GM23338 (cell line): ENCODE results near the gene MNX1. TPM values are rescaled to one million over a fixed set of nuclear protein-coding genes. Genes with fewer than 3 reads are reported as not detected.

Experiments used
- ATAC-seq: fragments of 200-7000 bp; cut with Tn5 transposase; 3 replicates; pipeline ENCODE4 v1.9.1; 2020
- DNase-seq: peaks from one replicate; pipeline ENCODE4 v3.0.0-alpha.2; 2015; ENCODE audit warnings: low spot score
- H2AFZ ChIP-seq: fragments of 200-600 bp; sonication (generic); 2 replicates; pipeline ENCODE4 v1.8.0; 2016; ENCODE audit warnings: antibody characterized with exemption, mild to moderate bottlenecking, moderate library complexity
- H3F3A ChIP-seq: fragments of 200-600 bp; sonication (generic); replicated peaks from 2 replicates; pipeline ENCODE4 v1.8.0; 2017; ENCODE audit warnings: antibody characterized with exemption, mixed run types, low read depth
- H3K27ac ChIP-seq: fragments of 200-600 bp; sonication (generic); 2 replicates; pipeline ENCODE4 v1.6.1; 2016; ENCODE audit warnings: low read depth
- H3K27me3 ChIP-seq: fragments of 200-600 bp; sonication (generic); 2 replicates; pipeline ENCODE4 v1.8.0; 2016; ENCODE audit warnings: mild to moderate bottlenecking, mixed run types, moderate library complexity; ENCODE audit not compliant: insufficient read depth
- H3K36me3 ChIP-seq: fragments of 200-600 bp; sonication (generic); 2 replicates; pipeline ENCODE4 v1.8.0; 2016; ENCODE audit warnings: mild to moderate bottlenecking; ENCODE audit not compliant: insufficient read depth
- H3K4me1 ChIP-seq: fragments of 200-600 bp; sonication (generic); 2 replicates; pipeline ENCODE4 v1.8.0; 2016; ENCODE audit warnings: mild to moderate bottlenecking, moderate library complexity; ENCODE audit not compliant: insufficient read depth
- H3K4me2 ChIP-seq: fragments of 200-600 bp; sonication (generic); 2 replicates; pipeline ENCODE4 v1.7.1; 2017; ENCODE audit warnings: mixed run types
- H3K4me3 ChIP-seq: fragments of 200-600 bp; sonication (generic); 2 replicates; pipeline ENCODE4 v1.6.1; 2016; ENCODE audit warnings: mixed run types
- H3K79me2 ChIP-seq: fragments of 200-600 bp; sonication (generic); replicated peaks from 2 replicates; pipeline ENCODE4 v1.8.0; 2017; ENCODE audit warnings: mild to moderate bottlenecking; ENCODE audit not compliant: insufficient read depth
- H3K9me2 ChIP-seq: fragments of 200-600 bp; sonication (generic); 2 replicates; pipeline ENCODE4 v1.8.0; 2017; ENCODE audit not compliant: insufficient read depth
- H4K20me1 ChIP-seq: fragments of 200-600 bp; sonication (generic); replicated peaks from 2 replicates; pipeline ENCODE4 v1.8.0; 2017; ENCODE audit warnings: mild to moderate bottlenecking; ENCODE audit not compliant: insufficient read depth
- H3K27ac Mint-ChIP-seq: 2 replicates; pipeline ENCODE4 v1.8.0; 2020; ENCODE audit warnings: inconsistent platforms, mild to moderate bottlenecking, moderate library complexity, mixed read lengths
- H3K27me3 Mint-ChIP-seq: 3 replicates; pipeline ENCODE4 v1.8.0; 2022; ENCODE audit warnings: low read depth, mild to moderate bottlenecking, moderate library complexity, mixed read lengths, inconsistent platforms; ENCODE audit not compliant: insufficient read depth, poor library complexity
- H3K36me3 Mint-ChIP-seq: 3 replicates; pipeline ENCODE4 v1.8.0; 2021; ENCODE audit warnings: low read depth, mild to moderate bottlenecking, inconsistent platforms, moderate library complexity, mixed read lengths
- H3K4me1 Mint-ChIP-seq: 3 replicates; pipeline ENCODE4 v1.8.0; 2020; ENCODE audit warnings: mild to moderate bottlenecking, inconsistent platforms, mixed read lengths
- H3K4me3 Mint-ChIP-seq: 3 replicates; pipeline ENCODE4 v1.8.0; 2021; ENCODE audit warnings: moderate library complexity, mild to moderate bottlenecking, inconsistent platforms, mixed read lengths
- H3K9me3 Mint-ChIP-seq: 3 replicates; pipeline ENCODE4 v1.8.0; 2020; ENCODE audit warnings: moderate library complexity, mild to moderate bottlenecking, inconsistent platforms, mixed read lengths
- CTCF ChIP-seq, 2 experiments: fragments of 200-600 bp in 1 of 2; sonication (generic) in 1 of 2; conservative IDR thresholded peaks; 2 replicates each; pipeline versions ENCODE4 v1.5.1 to v1.6.1; 2016 to 2017; ENCODE audit warnings: antibody characterized with exemption in 2 of 2, low read depth in 2 of 2, mild to moderate bottlenecking in 2 of 2, moderate library complexity in 1 of 2
- EZH2 ChIP-seq: fragments of 200-600 bp; sonication (generic); IDR thresholded peaks from one replicate; pipeline ENCODE4 v1.8.0; 2017; ENCODE audit warnings: antibody characterized with exemption, mild to moderate bottlenecking, low read depth; ENCODE audit not compliant: unreplicated experiment
- EZH2phosphoT487 ChIP-seq: fragments of 200-600 bp; sonication (generic); IDR thresholded peaks from one replicate; pipeline ENCODE4 v1.8.1; 2018; ENCODE audit warnings: antibody characterized with exemption; ENCODE audit not compliant: unreplicated experiment
- NANOG ChIP-seq: IDR thresholded peaks from 2 replicates; pipeline ENCODE4 v1.6.1; 2016; ENCODE audit warnings: antibody characterized with exemption, borderline replicate concordance
- REST ChIP-seq: IDR thresholded peaks from one replicate; pipeline ENCODE4 v1.6.1; 2018; ENCODE audit warnings: antibody characterized with exemption; ENCODE audit not compliant: unreplicated experiment
- STAT1 ChIP-seq: IDR thresholded peaks from one replicate; pipeline ENCODE4 v1.6.1; 2016; ENCODE audit warnings: antibody characterized with exemption; ENCODE audit not compliant: unreplicated experiment
- ZNF114 ChIP-seq: fragments of 250-450 bp; sonication (Bioruptor Pico); IDR thresholded peaks from 2 replicates; pipeline ENCODE4 v1.5.0; 2020; ENCODE audit warnings: mild to moderate bottlenecking, moderate library complexity
- ZNF331 ChIP-seq: fragments of 250-450 bp; sonication (Bioruptor Pico); IDR thresholded peaks from 2 replicates; pipeline ENCODE4 v1.5.0; 2020; ENCODE audit warnings: low read depth, mild to moderate bottlenecking, moderate library complexity
- ZNF462 ChIP-seq: fragments of 250-450 bp; sonication (Bioruptor Pico); IDR thresholded peaks from 2 replicates; pipeline ENCODE4 v1.5.0; 2020; ENCODE audit warnings: mild to moderate bottlenecking, moderate library complexity
- polyA plus RNA-seq: library from polyadenylated mRNA; unstranded; fragments of >200 nt; fragmentation: Nextera tagmentation; extraction: Ambion mirVana; gene quantifications from 2 replicates; pipeline ENCODE4 v1.2.1, GENCODE V29; 2016
- total RNA-seq: library from RNA; depleted of rRNA; stranded (reverse); fragments of >200 nt; shearing (Covaris generic); gene quantifications from 2 replicates; pipeline ENCODE4 v1.2.3, GENCODE V29; 2014
- TF ChIP-seq, protein P1 (sequence below): IDR thresholded peaks from 2 replicates; pipeline ENCODE4 v1.6.1; 2016; ENCODE audit warnings: antibody characterized with exemption

Gene MNX1
- total and polyA plus RNA-seq, 2 experiments from 2014 or later, result 0.14 to 0.24 TPM

GRCh38 chr7:157035302-157035701, 24.8 kb upstream of the MNX1 start:
- H3K27me3 ChIP-seq, result no peaks in the 10 kb centered on the region
- no peak overlapping the region for H3K27ac ChIP-seq
- H3K9me2 ChIP-seq, result no peaks in the 10 kb centered on the region
- Mint-ChIP-seq H3K9me3 (peaks cover 3% of the 10 kb centered on the region), H3K4me3 (no peak overlapping the region), H3K36me3 (no peaks in the 10 kb centered on the region), H3K4me1 (no peaks in the 10 kb centered on the region), H3K27ac (no peak overlapping the region), H3K27me3 (peaks cover 2% of the 10 kb centered on the region)
- no peaks in the 10 kb centered on the region for H3F3A ChIP-seq
- no peaks in the 10 kb centered on the region for H4K20me1 ChIP-seq
- H3K36me3 ChIP-seq, result no peaks in the 10 kb centered on the region
- no peaks in the 10 kb centered on the region for H3K4me1 ChIP-seq
- H2AFZ ChIP-seq, result no peak overlapping the region
- H3K79me2 ChIP-seq, result no peaks in the 10 kb centered on the region
- ATAC-seq (no peak), DNase-seq (no peak)
- H3K4me3 ChIP-seq, result no peak overlapping the region
- no peak overlapping the region for H3K4me2 ChIP-seq
- no peak for TF ChIP-seq ZNF462
- no peak for TF ChIP-seq ZNF114 (CRISPR knock-in tag)
- no peak for TF ChIP-seq CTCF (conservative IDR thresholded peaks at IDR 0.05; ENCODE audit: low read depth in 2 of 2)
- TF ChIP-seq REST, result no peak
- no peak for TF ChIP-seq EZH2
- TF ChIP-seq EZH2phosphoT487, result no peak
- TF ChIP-seq, protein P1, sequence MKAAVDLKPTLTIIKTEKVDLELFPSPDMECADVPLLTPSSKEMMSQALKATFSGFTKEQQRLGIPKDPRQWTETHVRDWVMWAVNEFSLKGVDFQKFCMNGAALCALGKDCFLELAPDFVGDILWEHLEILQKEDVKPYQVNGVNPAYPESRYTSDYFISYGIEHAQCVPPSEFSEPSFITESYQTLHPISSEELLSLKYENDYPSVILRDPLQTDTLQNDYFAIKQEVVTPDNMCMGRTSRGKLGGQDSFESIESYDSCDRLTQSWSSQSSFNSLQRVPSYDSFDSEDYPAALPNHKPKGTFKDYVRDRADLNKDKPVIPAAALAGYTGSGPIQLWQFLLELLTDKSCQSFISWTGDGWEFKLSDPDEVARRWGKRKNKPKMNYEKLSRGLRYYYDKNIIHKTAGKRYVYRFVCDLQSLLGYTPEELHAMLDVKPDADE, result no peak
- no peak for TF ChIP-seq STAT1
- TF ChIP-seq ZNF331 (CRISPR knock-in tag), result no peak
- TF ChIP-seq NANOG, result no peak
